Peyer's patch (tissue), 4 donors: ENCODE data around the gene IMMP2L. TPM values are rescaled to one million over a fixed set of nuclear protein-coding genes. Genes with fewer than 3 reads are reported as not detected.

Experiments used
- DNase-seq, 3 donors: peaks; one replicate each; pipeline ENCODE4 v3.0.0-alpha.2; 2017 to 2019
- H3K27ac ChIP-seq, 4 donors: fragments of 200-600 bp; sonication (generic); one replicate each; pipeline ENCODE4 v1.5.1; 2016 to 2019
- H3K27me3 ChIP-seq, 2 donors: fragments of 200-600 bp; sonication (generic); one replicate each; pipeline ENCODE4 v1.5.1; 2019
- H3K36me3 ChIP-seq, 3 donors: fragments of 200-600 bp; sonication (generic); one replicate each; pipeline ENCODE4 v1.5.1; 2016 to 2019
- H3K4me1 ChIP-seq, 4 donors: fragments of 200-600 bp; sonication (generic); one replicate each; pipeline ENCODE4 v1.5.1; 2016 to 2019
- H3K4me3 ChIP-seq, 4 donors: fragments of 200-600 bp; sonication (generic); 1 replicate in 3 of 4; 2 replicates in 1 of 4; pipeline ENCODE4 v1.5.1; 2016 to 2019; ENCODE audit warnings: mild to moderate bottlenecking in 1 of 4
- H3K9me3 ChIP-seq, 4 donors: fragments of 200-600 bp; sonication (generic); one replicate each; pipeline ENCODE4 v1.5.1; 2016 to 2019; ENCODE audit warnings: mild to moderate bottlenecking in 1 of 4
- POLR2A ChIP-seq, 2 donors: fragments of 450-650 bp; IDR thresholded peaks; one replicate each; pipeline ENCODE4 v1.5.1; 2017; ENCODE audit warnings: antibody characterized with exemption in 2 of 2, mild to moderate bottlenecking in 2 of 2, moderate library complexity in 2 of 2
- total RNA-seq, 4 donors: library from RNA; depleted of rRNA; stranded (reverse); fragments of >200 nt; gene quantifications; one replicate each; pipeline ENCODE4 v1.1.0, GENCODE V29; 2016
- TF ChIP-seq, protein P1 (sequence below), 6 experiments: fragments of 450-650 bp in 4 of 6; fragments of 200-600 bp in 2 of 6; sonication (generic) in 1 of 6; IDR thresholded peaks; one replicate each; pipeline ENCODE4 v1.5.1; 2017 to 2019; ENCODE audit warnings: antibody characterized with exemption in 6 of 6, mild to moderate bottlenecking in 3 of 6, moderate library complexity in 1 of 6

The IMMP2L gene
- total RNA-seq, 4 donors from 2014 or later, result 5.1 to 16.5 (median 10.9) TPM

- H3K4me1 ChIP-seq, result no peaks in the 10 kb centered on the region
- DNase-seq, result no peak
- H3K27ac ChIP-seq, result no peak overlapping the region
- TF ChIP-seq POLR2A (IDR thresholded peaks at IDR 0.05), result no peak
- TF ChIP-seq, protein P1, sequence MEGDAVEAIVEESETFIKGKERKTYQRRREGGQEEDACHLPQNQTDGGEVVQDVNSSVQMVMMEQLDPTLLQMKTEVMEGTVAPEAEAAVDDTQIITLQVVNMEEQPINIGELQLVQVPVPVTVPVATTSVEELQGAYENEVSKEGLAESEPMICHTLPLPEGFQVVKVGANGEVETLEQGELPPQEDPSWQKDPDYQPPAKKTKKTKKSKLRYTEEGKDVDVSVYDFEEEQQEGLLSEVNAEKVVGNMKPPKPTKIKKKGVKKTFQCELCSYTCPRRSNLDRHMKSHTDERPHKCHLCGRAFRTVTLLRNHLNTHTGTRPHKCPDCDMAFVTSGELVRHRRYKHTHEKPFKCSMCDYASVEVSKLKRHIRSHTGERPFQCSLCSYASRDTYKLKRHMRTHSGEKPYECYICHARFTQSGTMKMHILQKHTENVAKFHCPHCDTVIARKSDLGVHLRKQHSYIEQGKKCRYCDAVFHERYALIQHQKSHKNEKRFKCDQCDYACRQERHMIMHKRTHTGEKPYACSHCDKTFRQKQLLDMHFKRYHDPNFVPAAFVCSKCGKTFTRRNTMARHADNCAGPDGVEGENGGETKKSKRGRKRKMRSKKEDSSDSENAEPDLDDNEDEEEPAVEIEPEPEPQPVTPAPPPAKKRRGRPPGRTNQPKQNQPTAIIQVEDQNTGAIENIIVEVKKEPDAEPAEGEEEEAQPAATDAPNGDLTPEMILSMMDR (IDR thresholded peaks at IDR 0.05), result no peak
- no peak overlapping the region for H3K4me3 ChIP-seq
- H3K9me3 ChIP-seq, result no peaks in the 10 kb centered on the region
- H3K36me3 ChIP-seq, result no peaks in the 10 kb centered on the region
- H3K27me3 ChIP-seq, result no peaks in the 10 kb centered on the region
Measured at GRCh38 chr7:111483078-111483477, 79.2 kb downstream of the IMMP2L start.

GRCh38 chr7:111477462-111478225 is 84.6 kb downstream of the IMMP2L start:
- Histone ChIP-seq H3K27me3 (no peaks in the 10 kb centered on the region), H3K27ac (no peak overlapping the region), H3K4me3 (no peak overlapping the region), H3K9me3 (no peaks in the 10 kb centered on the region), H3K4me1 (no peaks in the 10 kb centered on the region), H3K36me3 (no peaks in the 10 kb centered on the region)
- TF ChIP-seq, protein P1 (IDR thresholded peaks at IDR 0.05), result no peak
- TF ChIP-seq POLR2A (IDR thresholded peaks at IDR 0.05), result no peak
- DNase-seq, result no peak

GRCh38 chr7:111476586-111477293 is 85.6 kb downstream of the IMMP2L start:
- H3K36me3 ChIP-seq, result no peaks in the 10 kb centered on the region
- TF ChIP-seq POLR2A (IDR thresholded peaks at IDR 0.05), result no peak
- TF ChIP-seq, protein P1 (IDR thresholded peaks at IDR 0.05), result no peak
- DNase-seq, result no peak
- H3K9me3 ChIP-seq, result no peaks in the 10 kb centered on the region
- no peak overlapping the region for H3K4me3 ChIP-seq
- H3K27ac ChIP-seq, result no peak overlapping the region
- H3K4me1 ChIP-seq, result no peaks in the 10 kb centered on the region
- H3K27me3 ChIP-seq, result no peaks in the 10 kb centered on the region

DNA sequence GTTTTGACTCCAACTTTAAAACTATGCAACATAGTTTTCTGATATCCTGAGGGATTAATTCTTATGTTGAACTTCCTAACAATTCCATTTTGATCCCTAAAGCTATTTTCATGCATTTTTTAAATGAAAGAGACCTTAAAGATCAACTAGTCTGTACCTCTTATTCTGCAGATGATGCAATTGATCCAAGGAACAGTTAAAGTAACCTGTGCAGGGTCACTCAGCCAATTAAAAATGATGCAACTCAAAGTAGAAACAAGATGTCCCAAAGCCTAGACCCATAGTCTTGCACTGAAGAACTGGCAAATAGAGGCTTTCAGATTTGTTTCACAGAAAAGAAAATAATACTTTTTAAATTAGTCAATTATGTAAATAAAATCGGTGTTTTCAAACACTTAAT is 86.3 kb downstream of the IMMP2L start:
- no peaks in the 10 kb centered on the region for H3K36me3 ChIP-seq
- DNase-seq, result no peak
- no peaks in the 10 kb centered on the region for H3K4me1 ChIP-seq
- TF ChIP-seq POLR2A (IDR thresholded peaks at IDR 0.05), result no peak
- TF ChIP-seq, protein P1 (IDR thresholded peaks at IDR 0.05), result no peak
- H3K27ac ChIP-seq, result no peak overlapping the region
- no peak overlapping the region for H3K4me3 ChIP-seq
- no peaks in the 10 kb centered on the region for H3K9me3 ChIP-seq
- no peaks in the 10 kb centered on the region for H3K27me3 ChIP-seq

- no peaks in the 10 kb centered on the region for H3K9me3 ChIP-seq
- H3K4me1 ChIP-seq, result no peaks in the 10 kb centered on the region
- H3K36me3 ChIP-seq, result no peaks in the 10 kb centered on the region
- TF ChIP-seq, protein P1 (IDR thresholded peaks at IDR 0.05), result no peak
- no peak for TF ChIP-seq POLR2A (IDR thresholded peaks at IDR 0.05)
- no peaks in the 10 kb centered on the region for H3K27me3 ChIP-seq
- H3K4me3 ChIP-seq, result no peak overlapping the region
- DNase-seq, result no peak
- H3K27ac ChIP-seq, result no peak overlapping the region
Measured at GRCh38 chr7:111475419-111475748, 86.9 kb downstream of the IMMP2L start.
